K562 (cell line): ENCODE measurements around the gene TBC1D2. TPM values are rescaled to one million over a fixed set of nuclear protein-coding genes. Genes with fewer than 3 reads are reported as not detected.

Source experiments
- ATF1 ChIP-seq, 2 experiments: fragments of 450-650 bp in 1 of 2; IDR thresholded peaks; 2 replicates each; pipeline ENCODE4 v1.6.1; 2016; ENCODE audit warnings: missing compliant biosample characterization in 1 of 2, missing genetic modification characterization in 1 of 2
- ATF6 ChIP-seq: sonication (generic); formaldehyde crosslinking; IDR thresholded peaks from 2 replicates; pipeline ENCODE4 v1.4.0; 2020; ENCODE audit warnings: mild to moderate bottlenecking, missing genetic modification reagents
- ATF7 ChIP-seq: fragments of 450-650 bp; IDR thresholded peaks from 2 replicates; pipeline ENCODE4 v1.7.1; 2014; ENCODE audit warnings: mild to moderate bottlenecking, moderate library complexity
- BCLAF1 ChIP-seq, 2 experiments: fragments of 450-650 bp in 1 of 2; IDR thresholded peaks; 2 replicates each; pipeline ENCODE4 v1.6.1; 2011 to 2017; ENCODE audit warnings: low read depth in 2 of 2, antibody characterized with exemption in 1 of 2, borderline replicate concordance in 1 of 2, low read length in 1 of 2, mild to moderate bottlenecking in 1 of 2, mixed read lengths in 1 of 2; ENCODE audit not compliant: control insufficient read depth in 1 of 2
- BRD9 ChIP-seq: fragments of 450-650 bp; IDR thresholded peaks from 2 replicates; pipeline ENCODE4 v1.6.1; 2018; ENCODE audit warnings: low read depth; ENCODE audit not compliant: partially characterized antibody
- DPF2 ChIP-seq: fragments of 450-650 bp; IDR thresholded peaks from 2 replicates; pipeline ENCODE4 v1.6.1; 2016
- ETV6 ChIP-seq, 3 experiments: fragments of 150-350 bp in 1 of 3; sonication (generic) in 1 of 3; formaldehyde crosslinking in 1 of 3; IDR thresholded peaks; 2 replicates each; pipeline versions ENCODE4 v1.6.1 to v1.8.0; 2014 to 2022; ENCODE audit warnings: borderline replicate concordance in 2 of 3, low read depth in 2 of 3, antibody characterized with exemption in 1 of 3, low read length in 1 of 3, mild to moderate bottlenecking in 1 of 3, missing genetic modification reagents in 1 of 3
- GATA2 ChIP-seq: sonication (generic); formaldehyde crosslinking; IDR thresholded peaks from 2 replicates; pipeline ENCODE4 v1.4.0; 2020; ENCODE audit warnings: mild to moderate bottlenecking, missing genetic modification reagents
- HDAC1 ChIP-seq, 2 experiments: fragments of 450-650 bp; IDR thresholded peaks; 2 replicates each; pipeline ENCODE4 v1.6.1; 2016 to 2017; ENCODE audit warnings: inconsistent platforms in 1 of 2, mild to moderate bottlenecking in 1 of 2, moderate library complexity in 1 of 2
- JUND ChIP-seq, 2 experiments: IDR thresholded peaks; 2 replicates in 1 of 2; 3 replicates in 1 of 2; pipeline ENCODE4 v1.6.1; 2011; ENCODE audit warnings: borderline replicate concordance in 2 of 2, low read depth in 2 of 2, low read length in 2 of 2, improper control_type of control experiment in 1 of 2, missing biosample characterization in 1 of 2, missing genetic modification characterization in 1 of 2, missing genetic modification reagents in 1 of 2
- MAFK ChIP-seq: IDR thresholded peaks from 2 replicates; pipeline ENCODE4 v1.6.1; 2011; ENCODE audit warnings: low read length, improper control_type of control experiment
- RAD21 ChIP-seq, 2 experiments: fragments of 250-450 bp in 1 of 2; fragments of 450-650 bp in 1 of 2; sonication (Bioruptor Pico) in 1 of 2; formaldehyde crosslinking in 1 of 2; IDR thresholded peaks in 1 of 2; conservative IDR thresholded peaks in 1 of 2; 2 replicates each; pipeline versions ENCODE4 v1.4.0 to v1.8.0; 2020 to 2022; ENCODE audit warnings: mild to moderate bottlenecking in 2 of 2, moderate library complexity in 1 of 2
- SMARCE1 ChIP-seq: fragments of 450-650 bp; IDR thresholded peaks from 2 replicates; pipeline ENCODE4 v1.7.1; 2016; ENCODE audit warnings: mild to moderate bottlenecking
- TCFL5 ChIP-seq: fragments of 250-450 bp; sonication (Bioruptor Pico); conservative IDR thresholded peaks from 2 replicates; pipeline ENCODE4 v1.6.1; 2021; ENCODE audit warnings: mild to moderate bottlenecking, moderate library complexity, matching md5 sums
- U2AF2 ChIP-seq: fragments of 200-400 bp; formaldehyde crosslinking; optimal IDR thresholded peaks from 2 replicates; pipeline ENCODE3; 2017; ENCODE audit warnings: low read depth, mild to moderate bottlenecking, low read length
- ZNF165 ChIP-seq: fragments of 250-450 bp; sonication (Bioruptor Pico); IDR thresholded peaks from 2 replicates; pipeline ENCODE4 v1.4.0; 2020; ENCODE audit warnings: borderline replicate concordance
- ZNF57 ChIP-seq: fragments of 450-650 bp; formaldehyde crosslinking; IDR thresholded peaks from 2 replicates; pipeline ENCODE4 v1.4.0; 2020; ENCODE audit warnings: mild to moderate bottlenecking, moderate library complexity
- polyA plus RNA-seq, 8 experiments: library from polyadenylated mRNA; depleted of rRNA in 4 of 8; stranded (reverse) in 5 of 8; unstranded in 3 of 8; fragments of >200 nt; fragmentation: Nextera tagmentation in 2 of 8; fragmentation: Illumina TruSeq in 1 of 8; extraction: Ambion mirVana in 2 of 8; extraction: Trizol in 1 of 8; gene quantifications; 2 replicates each; pipeline versions ENCODE4 v1.2.1 to v1.2.3, GENCODE V29; 2011 to 2014; ENCODE audit warnings: inconsistent platforms in 1 of 8, missing spikeins in 1 of 8
- total RNA-seq, 7 experiments: library from RNA; depleted of rRNA in 6 of 7; stranded (reverse); fragments of >200 nt in 6 of 7; fragmentation: Illumina TruSeq in 2 of 7; extraction: Trizol in 2 of 7; gene quantifications; 2 replicates each; pipeline versions ENCODE4 v1.2.1 to v1.2.3, GENCODE V29; 2011 to 2021; ENCODE audit warnings: low replicate concordance in 1 of 7
- TF ChIP-seq, protein P1 (sequence below): fragments of 250-450 bp; sonication (Bioruptor Pico); IDR thresholded peaks from 2 replicates; pipeline ENCODE4 v1.5.0; 2020; ENCODE audit warnings: mild to moderate bottlenecking
- TF ChIP-seq, protein P2 (sequence below): sonication (generic); formaldehyde crosslinking; IDR thresholded peaks from 2 replicates; pipeline ENCODE4 v1.8.0; 2022; ENCODE audit warnings: missing genetic modification reagents, mild to moderate bottlenecking, moderate library complexity, borderline replicate concordance

Gene TBC1D2
- total and polyA plus RNA-seq, 9 of the 15 experiments (the other 6 are each of a cell fraction or from before 2014, with no cell fraction given): 0.10 to 7.0 (median 2.5) TPM

DNA sequence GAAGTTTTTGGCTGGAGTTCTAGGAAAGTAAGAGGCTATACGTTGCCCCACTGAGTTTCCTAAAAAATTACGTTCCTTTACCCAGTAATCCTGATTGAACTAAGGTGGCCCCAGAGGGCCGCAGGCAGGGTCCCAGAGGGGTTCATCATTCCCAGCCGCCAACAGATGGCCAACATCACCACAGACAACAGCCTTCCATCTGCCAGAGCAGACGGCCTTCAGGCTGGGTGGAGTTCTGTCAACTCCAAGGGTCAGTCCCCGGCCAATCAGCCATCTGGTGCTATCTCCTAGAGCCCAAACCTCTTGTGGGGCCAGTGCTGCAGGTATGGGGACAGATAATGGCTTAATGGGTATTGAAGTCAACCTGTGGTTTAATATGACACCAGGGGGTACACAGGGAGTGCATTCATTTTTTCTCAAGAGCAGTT lies 30.4 kb downstream of the TBC1D2 start (continued):
- TF ChIP-seq, protein P1, sequence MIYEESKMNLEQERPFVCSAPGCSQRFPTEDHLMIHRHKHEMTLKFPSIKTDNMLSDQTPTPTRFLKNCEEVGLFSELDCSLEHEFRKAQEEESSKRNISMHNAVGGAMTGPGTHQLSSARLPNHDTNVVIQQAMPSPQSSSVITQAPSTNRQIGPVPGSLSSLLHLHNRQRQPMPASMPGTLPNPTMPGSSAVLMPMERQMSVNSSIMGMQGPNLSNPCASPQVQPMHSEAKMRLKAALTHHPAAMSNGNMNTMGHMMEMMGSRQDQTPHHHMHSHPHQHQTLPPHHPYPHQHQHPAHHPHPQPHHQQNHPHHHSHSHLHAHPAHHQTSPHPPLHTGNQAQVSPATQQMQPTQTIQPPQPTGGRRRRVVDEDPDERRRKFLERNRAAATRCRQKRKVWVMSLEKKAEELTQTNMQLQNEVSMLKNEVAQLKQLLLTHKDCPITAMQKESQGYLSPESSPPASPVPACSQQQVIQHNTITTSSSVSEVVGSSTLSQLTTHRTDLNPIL (CRISPR knock-in tag): no peak
- TF ChIP-seq ETV6 (IDR thresholded peaks at IDR 0.05; ENCODE audit: borderline replicate concordance in 1 of 2, low read depth in 2 of 2, low read length in 1 of 2) (no peak), ETV6 (CRISPR knock-in tag; IDR thresholded peaks at IDR 0.05; ENCODE audit: borderline replicate concordance) (no peak), SMARCE1 (peak; percentile 93), DPF2 (peak; percentile 97), ATF1 (CRISPR knock-in tag; IDR thresholded peaks at IDR 0.05) (no peak), ATF1 (tag; IDR thresholded peaks at IDR 0.05) (peak; percentile 51), ATF7 (peak; percentile 56), U2AF2 (no peak), TCFL5 (CRISPR knock-in tag) (no peak), JUND (IDR thresholded peaks at IDR 0.05; ENCODE audit: borderline replicate concordance, low read depth, low read length) (peak; percentile 58; the same call in 1 of the 2 replicates), JUND (tag; IDR thresholded peaks at IDR 0.05; ENCODE audit: borderline replicate concordance, low read depth, low read length) (peak; percentile 47; the same call in 1 of the 3 replicates), GATA2 (CRISPR knock-in tag) (peak; percentile 97), BRD9 (peak; percentile 47), HDAC1 (IDR thresholded peaks at IDR 0.05) (peak in 1 of 2 experiments; percentile 82; a peak in 2 of 4 replicates), ATF6 (CRISPR knock-in tag) (0 out of 2 replicates have a peak, but pooled peaks have one; percentile 61), MAFK (no peak), RAD21 (CRISPR knock-in tag; conservative IDR thresholded peaks at IDR 0.05 in 1 of 2, IDR thresholded peaks at IDR 0.05 in 1 of 2) (peak; percentile 18 to 40; a peak in 2 of 4 replicates), ZNF165 (no peak), BCLAF1 (IDR thresholded peaks at IDR 0.05; ENCODE audit: borderline replicate concordance in 1 of 2, control insufficient read depth in 1 of 2, low read depth in 2 of 2, low read length in 1 of 2) (peak in 1 of 2 experiments; percentile 68; a peak in 1 of 4 replicates), ZNF57 (CRISPR knock-in tag) (no peak)
- TF ChIP-seq, protein P2, sequence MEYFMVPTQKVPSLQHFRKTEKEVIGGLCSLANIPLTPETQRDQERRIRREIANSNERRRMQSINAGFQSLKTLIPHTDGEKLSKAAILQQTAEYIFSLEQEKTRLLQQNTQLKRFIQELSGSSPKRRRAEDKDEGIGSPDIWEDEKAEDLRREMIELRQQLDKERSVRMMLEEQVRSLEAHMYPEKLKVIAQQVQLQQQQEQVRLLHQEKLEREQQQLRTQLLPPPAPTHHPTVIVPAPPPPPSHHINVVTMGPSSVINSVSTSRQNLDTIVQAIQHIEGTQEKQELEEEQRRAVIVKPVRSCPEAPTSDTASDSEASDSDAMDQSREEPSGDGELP (CRISPR knock-in tag): peak; percentile 88
